ENCODE measurements around the gene IFRD2. TPM values are rescaled to one million over a fixed set of nuclear protein-coding genes. Genes with fewer than 3 reads are reported as not detected.

IFRD2 gene
- total and polyA plus RNA-seq, 2 of the 13 experiments (the other 11 are each of a cell fraction or from before 2014, with no cell fraction given): 32.8 to 96.1 TPM

DNA sequence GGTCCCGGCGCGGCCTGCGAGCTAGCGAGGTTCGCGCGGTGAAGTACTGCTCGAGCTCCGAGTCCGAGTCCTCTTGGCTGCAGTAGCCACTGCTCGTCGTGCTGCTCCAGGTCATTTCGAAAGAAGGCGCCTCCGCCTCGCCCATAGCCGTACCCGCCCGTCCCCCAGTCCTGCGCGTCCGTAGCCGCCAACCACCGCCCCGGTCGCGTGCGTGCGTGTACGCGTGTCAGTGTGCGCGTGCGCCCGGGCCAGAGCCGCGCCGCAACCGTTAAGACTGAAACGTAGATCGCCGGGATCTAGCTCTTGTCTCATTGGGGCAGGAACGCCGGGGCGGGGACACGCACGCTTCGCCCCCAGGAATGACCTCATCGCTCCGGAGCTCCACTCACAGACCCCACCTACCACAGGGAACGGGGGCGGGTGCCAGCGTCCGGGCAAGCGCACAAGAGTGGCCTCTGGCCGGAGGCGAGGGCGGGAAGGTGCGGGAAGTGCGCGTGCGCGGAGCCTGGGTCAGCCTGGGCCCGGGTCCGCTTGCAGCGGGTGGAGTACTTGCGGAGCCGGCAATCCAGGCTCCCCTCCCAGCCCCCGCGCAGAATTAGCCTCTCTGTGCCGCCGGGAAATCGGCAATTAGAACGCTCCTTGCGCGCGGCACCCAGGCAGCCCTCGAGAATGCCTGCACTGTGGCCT lies 45.1 kb upstream of the IFRD2 start (continued):
- TF ChIP-seq, protein P1, sequence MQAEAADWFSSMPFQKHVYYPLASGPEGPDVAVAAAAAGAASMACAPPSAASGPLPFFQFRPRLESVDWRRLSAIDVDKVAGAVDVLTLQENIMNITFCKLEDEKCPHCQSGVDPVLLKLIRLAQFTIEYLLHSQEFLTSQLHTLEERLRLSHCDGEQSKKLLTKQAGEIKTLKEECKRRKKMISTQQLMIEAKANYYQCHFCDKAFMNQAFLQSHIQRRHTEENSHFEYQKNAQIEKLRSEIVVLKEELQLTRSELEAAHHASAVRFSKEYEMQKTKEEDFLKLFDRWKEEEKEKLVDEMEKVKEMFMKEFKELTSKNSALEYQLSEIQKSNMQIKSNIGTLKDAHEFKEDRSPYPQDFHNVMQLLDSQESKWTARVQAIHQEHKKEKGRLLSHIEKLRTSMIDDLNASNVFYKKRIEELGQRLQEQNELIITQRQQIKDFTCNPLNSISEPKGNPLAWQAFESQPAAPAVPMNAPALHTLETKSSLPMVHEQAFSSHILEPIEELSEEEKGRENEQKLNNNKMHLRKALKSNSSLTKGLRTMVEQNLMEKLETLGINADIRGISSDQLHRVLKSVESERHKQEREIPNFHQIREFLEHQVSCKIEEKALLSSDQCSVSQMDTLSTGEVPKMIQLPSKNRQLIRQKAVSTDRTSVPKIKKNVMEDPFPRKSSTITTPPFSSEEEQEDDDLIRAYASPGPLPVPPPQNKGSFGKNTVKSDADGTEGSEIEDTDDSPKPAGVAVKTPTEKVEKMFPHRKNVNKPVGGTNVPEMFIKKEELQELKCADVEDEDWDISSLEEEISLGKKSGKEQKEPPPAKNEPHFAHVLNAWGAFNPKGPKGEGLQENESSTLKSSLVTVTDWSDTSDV (CRISPR knock-in tag; IDR thresholded peaks at IDR 0.05): no peak; the same call in none of the 2 replicates
- TF ChIP-seq RCOR2 (CRISPR knock-in tag; IDR thresholded peaks at IDR 0.05) (0 out of 2 replicates have a peak, but pooled peaks have one; percentile 16), HDAC6 (IDR thresholded peaks at IDR 0.05; ENCODE audit: low read depth, low read length) (no peak), DNMT3B (CRISPR knock-in tag; conservative IDR thresholded peaks at IDR 0.05) (no peak), MYC (CRISPR knock-in tag; IDR thresholded peaks at IDR 0.05; ENCODE audit: borderline replicate concordance) (peak; percentile 97), ESRRA (CRISPR knock-in tag; IDR thresholded peaks at IDR 0.05; ENCODE audit: low read depth) (peak; percentile 21; the same call in 1 of the 2 replicates), ZNF431 (CRISPR knock-in tag; IDR thresholded peaks at IDR 0.05; ENCODE audit: borderline replicate concordance, low read depth) (peak; percentile 86; the same call in 1 of the 2 replicates), TOPORS (CRISPR knock-in tag; IDR thresholded peaks at IDR 0.05) (no peak), AHDC1 (CRISPR knock-in tag; IDR thresholded peaks at IDR 0.05; ENCODE audit: borderline replicate concordance) (0 out of 2 replicates have a peak, but pooled peaks have one; percentile 9), ASH2L (IDR thresholded peaks at IDR 0.05; ENCODE audit: insufficient read length, low read depth, low read length) (peak; percentile 36), NONO (IDR thresholded peaks at IDR 0.05) (no peak), NONO (CRISPR knock-in tag; conservative IDR thresholded peaks at IDR 0.05) (peak; percentile 92), ZNF430 (CRISPR knock-in tag; IDR thresholded peaks at IDR 0.05) (peak; percentile 98), IRX3 (CRISPR knock-in tag; IDR thresholded peaks at IDR 0.05; ENCODE audit: borderline replicate concordance, low read depth) (peak; percentile 70; the same call in 1 of the 2 replicates), MEIS2 (CRISPR knock-in tag; IDR thresholded peaks at IDR 0.05) (peak; percentile 86; the same call in 1 of the 2 replicates), ZNF124 (CRISPR knock-in tag; IDR thresholded peaks at IDR 0.05) (peak; percentile 62; the same call in 1 of the 2 replicates)
- TF ChIP-seq, protein P2, sequence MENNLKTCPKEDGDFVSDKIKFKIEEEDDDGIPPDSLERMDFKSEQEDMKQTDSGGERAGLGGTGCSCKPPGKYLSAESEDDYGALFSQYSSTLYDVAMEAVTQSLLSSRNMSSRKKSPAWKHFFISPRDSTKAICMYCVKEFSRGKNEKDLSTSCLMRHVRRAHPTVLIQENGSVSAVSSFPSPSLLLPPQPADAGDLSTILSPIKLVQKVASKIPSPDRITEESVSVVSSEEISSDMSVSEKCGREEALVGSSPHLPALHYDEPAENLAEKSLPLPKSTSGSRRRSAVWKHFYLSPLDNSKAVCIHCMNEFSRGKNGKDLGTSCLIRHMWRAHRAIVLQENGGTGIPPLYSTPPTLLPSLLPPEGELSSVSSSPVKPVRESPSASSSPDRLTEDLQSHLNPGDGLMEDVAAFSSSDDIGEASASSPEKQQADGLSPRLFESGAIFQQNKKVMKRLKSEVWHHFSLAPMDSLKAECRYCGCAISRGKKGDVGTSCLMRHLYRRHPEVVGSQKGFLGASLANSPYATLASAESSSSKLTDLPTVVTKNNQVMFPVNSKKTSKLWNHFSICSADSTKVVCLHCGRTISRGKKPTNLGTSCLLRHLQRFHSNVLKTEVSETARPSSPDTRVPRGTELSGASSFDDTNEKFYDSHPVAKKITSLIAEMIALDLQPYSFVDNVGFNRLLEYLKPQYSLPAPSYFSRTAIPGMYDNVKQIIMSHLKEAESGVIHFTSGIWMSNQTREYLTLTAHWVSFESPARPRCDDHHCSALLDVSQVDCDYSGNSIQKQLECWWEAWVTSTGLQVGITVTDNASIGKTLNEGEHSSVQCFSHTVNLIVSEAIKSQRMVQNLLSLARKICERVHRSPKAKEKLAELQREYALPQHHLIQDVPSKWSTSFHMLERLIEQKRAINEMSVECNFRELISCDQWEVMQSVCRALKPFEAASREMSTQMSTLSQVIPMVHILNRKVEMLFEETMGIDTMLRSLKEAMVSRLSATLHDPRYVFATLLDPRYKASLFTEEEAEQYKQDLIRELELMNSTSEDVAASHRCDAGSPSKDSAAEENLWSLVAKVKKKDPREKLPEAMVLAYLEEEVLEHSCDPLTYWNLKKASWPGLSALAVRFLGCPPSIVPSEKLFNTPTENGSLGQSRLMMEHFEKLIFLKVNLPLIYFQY (CRISPR knock-in tag; IDR thresholded peaks at IDR 0.05; ENCODE audit: borderline replicate concordance): peak; percentile 14; the same call in 1 of the 2 replicates

All from HepG2 (cell line).